Stomach (tissue), 9 donors: Measurements from ENCODE around the gene DLG2. TPM values are rescaled to one million over a fixed set of nuclear protein-coding genes. Genes with fewer than 3 reads are reported as not detected.
A peak's percentile ranks its signal among the peaks of the same experiment; 100 is the strongest.

Experiments used
- DNase-seq, 2 donors: peaks; one replicate each; pipeline versions ENCODE4 v3.0.0 to v3.0.0-alpha.2; 2013 to 2019
- H3K27ac ChIP-seq, 5 donors: fragments of 200-600 bp in 4 of 5; sonication (generic) in 4 of 5; one replicate each; pipeline ENCODE4 v1.5.1; 2013 to 2019; ENCODE audit warnings: mild to moderate bottlenecking in 1 of 5, moderate library complexity in 1 of 5
- H3K27me3 ChIP-seq, 3 donors: fragments of 200-600 bp; sonication (generic); one replicate each; pipeline ENCODE4 v1.5.1; 2017 to 2019; ENCODE audit warnings: mixed run types in 1 of 3
- H3K36me3 ChIP-seq, 4 donors: fragments of 200-600 bp; sonication (generic); 1 replicate in 3 of 4; 2 replicates in 1 of 4; pipeline ENCODE4 v1.5.1; 2016 to 2019
- H3K4me1 ChIP-seq, 4 donors: fragments of 200-600 bp; sonication (generic); one replicate each; pipeline ENCODE4 v1.5.1; 2016 to 2019
- H3K4me3 ChIP-seq, 4 donors: fragments of 200-600 bp; sonication (generic) in 3 of 4; one replicate each; pipeline ENCODE4 v1.5.1; 2016 to 2019; ENCODE audit warnings: mild to moderate bottlenecking in 1 of 4
- H3K9me3 ChIP-seq, 4 donors: fragments of 200-600 bp; sonication (generic); one replicate each; pipeline ENCODE4 v1.5.1; 2016 to 2019
- EP300 ChIP-seq: sonication (generic); formaldehyde crosslinking; IDR thresholded peaks from one replicate; pipeline ENCODE4 v1.6.1; 2017; ENCODE audit warnings: antibody characterized with exemption
- POLR2A ChIP-seq, 4 donors: fragments of 450-650 bp; IDR thresholded peaks; one replicate each; pipeline ENCODE4 v1.6.1; 2016; ENCODE audit warnings: antibody characterized with exemption in 4 of 4, control low read depth in 2 of 4, mild to moderate bottlenecking in 1 of 4, moderate library complexity in 1 of 4
- POLR2AphosphoS5 ChIP-seq, 3 donors: sonication (generic); formaldehyde crosslinking; IDR thresholded peaks; one replicate each; pipeline ENCODE4 v1.6.1; 2016; ENCODE audit warnings: antibody characterized with exemption in 3 of 3
- WGBS, 5 donors: extraction: QIAGEN DNeasy Blood & Tissue Kit in 3 of 5; methylation state at CpG; one replicate each; pipeline versions ENCODE4 v1.1.5 to v1.1.7; 2013 to 2018; 5-methylcytosine and 5-hydroxymethylcytosine counted together
- intact Hi-C: fragments of 100-400 bp; cut with DNase I; formaldehyde crosslinking; loops from one replicate; pipeline ENCODE4 v1.15.1; 2023; ENCODE audit warnings: low total_unique reads
- polyA plus RNA-seq, 3 donors: library from polyadenylated mRNA; stranded (reverse); fragments of 200-250 nt; gene quantifications; one replicate each; pipeline ENCODE4 v1.2.3, GENCODE V29; 2013
- total RNA-seq, 5 donors: library from RNA; depleted of rRNA; stranded (reverse); fragments of >200 nt; gene quantifications; one replicate each; pipeline versions ENCODE4 v1.1.0 to v1.2.3, GENCODE V29; 2014 to 2016
- TF ChIP-seq, protein P1 (sequence below), 7 experiments: fragments of 450-650 bp in 4 of 7; fragments of 200-600 bp in 3 of 7; sonication (generic) in 3 of 7; IDR thresholded peaks; one replicate each; pipeline ENCODE4 v1.5.1; 2016 to 2019; ENCODE audit warnings: antibody characterized with exemption in 7 of 7, control low read depth in 2 of 7, mild to moderate bottlenecking in 1 of 7
- donor health status: healthy with polysubstance abuse.
- donor health status: Bipolar disorder and iron deficiency.
- donor health status: healthy.

The DLG2 gene
- total and polyA plus RNA-seq, 8 donors, result 1.3 to 19.1 (median 3.5) TPM

- no peaks in the 10 kb centered on the region for H3K9me3 ChIP-seq
- DNase-seq, result peak; percentile 92 to 97
- H3K36me3 ChIP-seq, result peaks cover 0 to 15% (median 12%) of the 10 kb centered on the region in 4 donors
- H3K4me1 ChIP-seq, result peaks cover 13 to 35% (median 27%) of the 10 kb centered on the region in 4 donors
- H3K27ac ChIP-seq, result peak within 1 kb of the TSS; percentile 72 to 91 (median 85)
- WGBS, 5 donors, result 0% methylated on average over 25 to 33 of the region's 33 CpGs
- peak within 1 kb of the TSS; percentile 62 to 67 (median 66) for H3K4me3 ChIP-seq
- H3K27me3 ChIP-seq, result peaks cover 0 to 8% (median 0%) of the 10 kb centered on the region in 3 donors
- intact Hi-C loops, result no loop called here
- TF ChIP-seq, protein P1, sequence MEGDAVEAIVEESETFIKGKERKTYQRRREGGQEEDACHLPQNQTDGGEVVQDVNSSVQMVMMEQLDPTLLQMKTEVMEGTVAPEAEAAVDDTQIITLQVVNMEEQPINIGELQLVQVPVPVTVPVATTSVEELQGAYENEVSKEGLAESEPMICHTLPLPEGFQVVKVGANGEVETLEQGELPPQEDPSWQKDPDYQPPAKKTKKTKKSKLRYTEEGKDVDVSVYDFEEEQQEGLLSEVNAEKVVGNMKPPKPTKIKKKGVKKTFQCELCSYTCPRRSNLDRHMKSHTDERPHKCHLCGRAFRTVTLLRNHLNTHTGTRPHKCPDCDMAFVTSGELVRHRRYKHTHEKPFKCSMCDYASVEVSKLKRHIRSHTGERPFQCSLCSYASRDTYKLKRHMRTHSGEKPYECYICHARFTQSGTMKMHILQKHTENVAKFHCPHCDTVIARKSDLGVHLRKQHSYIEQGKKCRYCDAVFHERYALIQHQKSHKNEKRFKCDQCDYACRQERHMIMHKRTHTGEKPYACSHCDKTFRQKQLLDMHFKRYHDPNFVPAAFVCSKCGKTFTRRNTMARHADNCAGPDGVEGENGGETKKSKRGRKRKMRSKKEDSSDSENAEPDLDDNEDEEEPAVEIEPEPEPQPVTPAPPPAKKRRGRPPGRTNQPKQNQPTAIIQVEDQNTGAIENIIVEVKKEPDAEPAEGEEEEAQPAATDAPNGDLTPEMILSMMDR (IDR thresholded peaks at IDR 0.05), result no peak
- peak; percentile 73 to 94 (median 90) for TF ChIP-seq POLR2AphosphoS5 (IDR thresholded peaks at IDR 0.05)
- TF ChIP-seq EP300, result no peak
- peak in 2 of 4 donors; percentile 6 to 72 for TF ChIP-seq POLR2A (IDR thresholded peaks at IDR 0.05)
Observed at GRCh38 chr11:85647604-85648299, 20.6 kb upstream of the DLG2 start, which contains the start of gene TMEM126A. TSS of gene TMEM126A (plus strand) at chr11:85647967. CDS start at chr11:85650256, 2,289 bp downstream.

DNA sequence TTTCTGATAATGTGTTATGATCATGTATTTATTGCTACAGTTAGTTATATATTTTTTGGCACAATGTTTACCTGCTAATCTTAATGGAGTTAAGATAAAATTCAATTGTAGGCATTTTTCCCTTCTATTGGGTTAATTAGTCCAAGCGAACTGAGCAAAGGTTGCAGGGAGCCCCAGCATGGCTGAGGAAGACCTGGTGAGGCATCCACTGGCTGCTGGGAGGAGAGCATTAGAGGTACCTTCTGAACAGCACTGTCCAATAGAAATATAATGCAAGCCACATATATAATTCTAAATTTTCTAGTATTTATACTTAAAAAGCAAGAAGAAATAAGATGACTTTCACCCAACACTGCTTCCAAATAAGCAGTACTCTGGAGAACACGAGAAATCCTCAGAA lies 19.9 kb upstream of the DLG2 start:
- WGBS, 5 donors, result 15 to 29% (median 20%) methylated on average over 2 of the region's 2 CpGs
- intact Hi-C loops, result no loop called here
- peak overlapping the region in 4 of 5 donors; percentile 80 to 91 (median 88) for H3K27ac ChIP-seq
- no peak for TF ChIP-seq POLR2AphosphoS5 (IDR thresholded peaks at IDR 0.05)
- TF ChIP-seq, protein P1 (IDR thresholded peaks at IDR 0.05), result no peak
- no peak for TF ChIP-seq POLR2A (IDR thresholded peaks at IDR 0.05)
- TF ChIP-seq EP300, result no peak
- H3K36me3 ChIP-seq, result peaks cover 0 to 15% (median 11%) of the 10 kb centered on the region in 4 donors
- H3K4me1 ChIP-seq, result peaks cover 13 to 34% (median 26%) of the 10 kb centered on the region in 4 donors
- DNase-seq, result no peak
- no peaks in the 10 kb centered on the region for H3K9me3 ChIP-seq
- peak overlapping the region; percentile 62 to 67 (median 66) for H3K4me3 ChIP-seq
- H3K27me3 ChIP-seq, result peaks cover 0 to 9% (median 0%) of the 10 kb centered on the region in 3 donors

- TF ChIP-seq POLR2AphosphoS5 (IDR thresholded peaks at IDR 0.05), result no peak
- TF ChIP-seq, protein P1 (IDR thresholded peaks at IDR 0.05), result no peak
- TF ChIP-seq EP300, result no peak
- no peak for TF ChIP-seq POLR2A (IDR thresholded peaks at IDR 0.05)
- intact Hi-C loops, result no loop called here
- Histone ChIP-seq H3K4me3 (no peak overlapping the region), H3K27ac (no peak overlapping the region), H3K27me3 (peaks cover 0 to 9% (median 0%) of the 10 kb centered on the region in 3 donors), H3K4me1 (peaks cover under 1 to 11% (median 8%) of the 10 kb centered on the region in 4 donors), H3K36me3 (peaks cover 0 to 6% (median 3%) of the 10 kb centered on the region in 4 donors), H3K9me3 (no peaks in the 10 kb centered on the region)
- peak; percentile 12 to 38 for DNase-seq
- 13 to 53% (median 26%) methylated on average over 2 of the region's 2 CpGs for WGBS, 5 donors
Observed at GRCh38 chr11:85643191-85643614, 16.1 kb upstream of the DLG2 start.

DNA sequence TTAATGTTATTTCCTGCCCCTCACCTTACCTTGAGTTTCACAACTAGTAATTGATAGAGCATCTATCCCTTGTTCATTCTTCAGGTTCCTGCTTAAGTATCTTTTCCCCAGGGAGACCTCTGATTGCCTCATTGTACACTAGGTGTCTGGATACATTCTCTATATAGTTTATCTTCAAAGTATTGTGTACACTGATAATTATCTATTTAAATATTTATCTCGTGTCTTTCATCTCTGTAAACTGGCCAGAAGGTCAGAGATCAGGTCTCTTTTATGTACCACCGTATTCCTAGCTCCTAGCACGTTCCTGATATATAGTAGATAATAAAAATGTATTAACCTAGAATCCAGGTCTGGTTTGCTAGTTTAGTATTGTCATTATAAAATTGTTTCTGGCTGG lies 7.6 kb upstream of the DLG2 start:
- Histone ChIP-seq H3K27ac (no peak overlapping the region), H3K9me3 (no peaks in the 10 kb centered on the region), H3K4me1 (peaks cover 8 to 14% (median 9%) of the 10 kb centered on the region in 4 donors), H3K4me3 (no peak overlapping the region), H3K27me3 (no peaks in the 10 kb centered on the region), H3K36me3 (peaks cover 12 to 70% (median 57%) of the 10 kb centered on the region in 4 donors)
- TF ChIP-seq POLR2AphosphoS5 (IDR thresholded peaks at IDR 0.05) (no peak), EP300 (no peak), POLR2A (IDR thresholded peaks at IDR 0.05) (no peak)
- TF ChIP-seq, protein P1 (IDR thresholded peaks at IDR 0.05), result no peak
- intact Hi-C loops, result no loop called here
- DNase-seq, result no peak
- WGBS, 5 donors, result 41 to 64% (median 45%) methylated on average over 3 of the region's 3 CpGs
